Endodermal cell (in vitro differentiated cells): ENCODE results near the gene MRPS17. TPM values are rescaled to one million over a fixed set of nuclear protein-coding genes. Genes with fewer than 3 reads are reported as not detected.
A peak's percentile ranks its signal among the peaks of the same experiment; 100 is the strongest.

Source experiments
- DNase-seq: peaks from one replicate; pipeline ENCODE4 v3.0.0-alpha.2; 2017
- H3K27ac ChIP-seq: 2 replicates; pipeline ENCODE4 v1.5.1; 2013; ENCODE audit warnings: mild to moderate bottlenecking, low read depth, low read length, moderate library complexity
- H3K27me3 ChIP-seq: 2 replicates; pipeline ENCODE4 v1.6.1; 2013; ENCODE audit warnings: mild to moderate bottlenecking, low read length, moderate library complexity; ENCODE audit not compliant: insufficient read depth, control insufficient read depth, poor library complexity, severe bottlenecking
- H3K36me3 ChIP-seq: 2 replicates; pipeline ENCODE4 v1.7.0; 2013; ENCODE audit warnings: mild to moderate bottlenecking, low read length, moderate library complexity; ENCODE audit not compliant: control insufficient read depth, insufficient read depth
- H3K4me1 ChIP-seq: one replicate; pipeline ENCODE4 v1.7.0; 2013; ENCODE audit warnings: low read length; ENCODE audit not compliant: control insufficient read depth, insufficient read depth
- H3K4me3 ChIP-seq: 2 replicates; pipeline ENCODE4 v1.5.1; 2013; ENCODE audit warnings: mild to moderate bottlenecking, low read length, moderate library complexity
- H3K9ac ChIP-seq: 2 replicates; pipeline ENCODE4 v1.6.1; 2013; ENCODE audit warnings: mild to moderate bottlenecking, low read length, moderate library complexity; ENCODE audit not compliant: poor library complexity, severe bottlenecking; ENCODE audit errors: extremely low read depth
- H3K9me3 ChIP-seq: 2 replicates; pipeline ENCODE4 v1.6.1; 2013; ENCODE audit warnings: mild to moderate bottlenecking, low read length, moderate library complexity; ENCODE audit not compliant: control insufficient read depth
- H3K27ac Mint-ChIP-seq: 2 replicates; pipeline ENCODE4 v1.8.0; 2020; ENCODE audit warnings: mixed read lengths
- H3K27me3 Mint-ChIP-seq: 2 replicates; pipeline ENCODE4 v1.8.0; 2021; ENCODE audit warnings: mild to moderate bottlenecking, mixed read lengths; ENCODE audit not compliant: insufficient read depth
- H3K36me3 Mint-ChIP-seq: 2 replicates; pipeline ENCODE4 v1.8.0; 2020; ENCODE audit warnings: low read depth, mixed read lengths
- H3K4me1 Mint-ChIP-seq: 2 replicates; pipeline ENCODE4 v1.8.0; 2020; ENCODE audit warnings: mixed read lengths
- H3K4me3 Mint-ChIP-seq: 2 replicates; pipeline ENCODE4 v1.8.0; 2020; ENCODE audit warnings: mild to moderate bottlenecking, moderate library complexity, mixed read lengths
- H3K9me3 Mint-ChIP-seq: 2 replicates; pipeline ENCODE4 v1.8.0; 2020; ENCODE audit warnings: mild to moderate bottlenecking, mixed read lengths
- WGBS, 2 experiments: methylation state at CpG; one replicate each; pipeline versions ENCODE4 v1.1.5 to v1.1.7; 2013; ENCODE audit warnings: missing lambda C conversion rate in 2 of 2, mixed read lengths in 1 of 2; ENCODE audit not compliant: insufficient coverage in 1 of 2, insufficient read length in 1 of 2; 5-methylcytosine and 5-hydroxymethylcytosine counted together
- long read RNA-seq, 4 experiments: library from polyadenylated mRNA in 2 of 4; library from RNA in 1 of 4; library from capped mRNA in 1 of 4; stranded (forward) in 3 of 4; unstranded in 1 of 4; transcript quantifications; one replicate each; pipeline ENCODE4 v2.0.0, GENCODE V29; 2020 to 2021; ENCODE audit warnings: inconsistent platforms in 1 of 4
- polyA plus RNA-seq, 2 experiments: library from polyadenylated mRNA; stranded (reverse); fragments of 50-300 nt; gene quantifications; one replicate each; pipeline ENCODE4 v1.2.3, GENCODE V29; 2013
- total RNA-seq, 2 donors: library from RNA; stranded (reverse); fragmentation: NEBNext Ultra II Directional in 1 of 2; extraction: Animal tissue kit (Norgen Biotek cat#: 25700) in 1 of 2; gene quantifications; 2 replicates in 1 of 2; 3 replicates in 1 of 2; pipeline ENCODE4 v1.2.1, GENCODE V29; 2021
- TF ChIP-seq, protein P1 (sequence below): fragments of 200-600 bp; sonication (generic); conservative IDR thresholded peaks from 2 replicates; pipeline ENCODE4 v1.5.0; 2021; ENCODE audit warnings: antibody characterized with exemption, mild to moderate bottlenecking

MRPS17 gene
- 10 to 100 TPM; 18.0 to 19.8 TPM for total RNA-seq
- polyA plus RNA-seq (2013, experiment 1 of 2) = 16.1 TPM
- polyA plus RNA-seq (2013, experiment 2 of 2) = 13.6 TPM
- long read RNA-seq, experiment 1, transcript MRPS17-201 (3 exons, 1,845 nt) = major isoform, 9 of 21 reads
- long read RNA-seq, experiment 1, partial matches to known transcripts = 11 of 21 reads
- long read RNA-seq, experiment 1, other reads (novel, unspliced or antisense) = 1 of 21 reads
- long read RNA-seq, experiment 2, transcript MRPS17-201 (3 exons, 1,845 nt) = major isoform, 23 of 28 reads
- long read RNA-seq, experiment 2, partial matches to known transcripts = 2 of 28 reads
- long read RNA-seq, experiment 2, other reads (novel, unspliced or antisense) = 3 of 28 reads
- long read RNA-seq, experiment 3, transcript MRPS17-201 (3 exons, 1,845 nt) = major isoform, 19 of 26 reads
- long read RNA-seq, experiment 3, partial matches to known transcripts = 3 of 26 reads
- long read RNA-seq, experiment 3, other reads (novel, unspliced or antisense) = 4 of 26 reads
- long read RNA-seq, experiment 4, transcript MRPS17-201 (3 exons, 1,845 nt) = major isoform, 5 of 8 reads
- long read RNA-seq, experiment 4, partial matches to known transcripts = 1 of 8 reads
- long read RNA-seq, experiment 4, other reads (novel, unspliced or antisense) = 2 of 8 reads

DNA sequence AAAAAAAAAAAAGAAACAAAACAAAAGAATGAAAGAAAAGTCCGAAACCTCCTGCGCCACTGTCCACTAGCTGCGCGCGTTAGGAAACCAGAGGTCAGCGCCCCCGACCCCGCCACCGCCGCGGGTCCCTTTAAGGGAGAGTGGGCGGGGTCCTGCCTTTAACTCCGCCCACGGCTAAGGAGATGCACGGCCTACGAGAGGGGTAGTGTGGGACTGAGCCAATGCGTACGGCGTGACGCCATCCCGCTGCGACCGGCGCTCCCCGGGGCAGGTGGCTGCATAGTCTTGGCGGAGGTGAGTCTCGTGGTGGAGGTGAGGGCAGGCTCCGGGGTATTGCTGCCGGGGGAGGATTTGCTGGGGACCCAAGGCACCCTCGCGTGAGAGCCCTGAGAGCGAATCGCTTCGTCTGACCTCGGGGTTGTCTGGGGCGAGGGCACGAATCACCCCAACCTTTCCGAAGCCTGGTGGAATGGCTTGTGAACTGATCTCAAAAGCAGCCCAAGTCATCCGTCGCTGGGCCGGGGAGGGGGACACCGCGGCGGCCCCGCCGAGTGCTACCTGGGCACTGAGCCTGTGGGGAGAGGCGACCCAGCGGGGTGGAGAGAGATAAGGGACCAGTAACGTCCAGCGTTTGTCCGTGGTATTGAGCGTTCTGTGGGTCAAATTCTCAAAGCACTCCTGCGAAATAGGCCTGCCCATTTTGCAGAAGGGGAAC is at the start of gene MRPS17:
Gene MRPS17 (plus strand): TSS at position 241 of the 715 bp plus-strand sequence. CDS start 1,319 bp downstream, outside the sequence.
- Histone ChIP-seq H3K27me3 (no peaks in the 10 kb centered on the region), H3K36me3 (peaks cover 24% of the 10 kb centered on the region), H3K9me3 (no peaks in the 10 kb centered on the region), H3K4me1 (no peaks in the 10 kb centered on the region), H3K27ac (peak within 1 kb of the TSS; percentile 34), H3K4me3 (peak within 1 kb of the TSS; percentile 88), H3K9ac (peak within 1 kb of the TSS; percentile 86)
- Mint-ChIP-seq H3K27ac (peak within 1 kb of the TSS; percentile 99), H3K4me3 (peak within 1 kb of the TSS; percentile 97), H3K36me3 (peaks cover 33% of the 10 kb centered on the region), H3K4me1 (no peaks in the 10 kb centered on the region), H3K27me3 (no peaks in the 10 kb centered on the region), H3K9me3 (peaks cover 2% of the 10 kb centered on the region)
- WGBS, 2 experiments = 0 to 1% methylated on average over 12 to 53 of the region's 53 CpGs
- TF ChIP-seq, protein P1, sequence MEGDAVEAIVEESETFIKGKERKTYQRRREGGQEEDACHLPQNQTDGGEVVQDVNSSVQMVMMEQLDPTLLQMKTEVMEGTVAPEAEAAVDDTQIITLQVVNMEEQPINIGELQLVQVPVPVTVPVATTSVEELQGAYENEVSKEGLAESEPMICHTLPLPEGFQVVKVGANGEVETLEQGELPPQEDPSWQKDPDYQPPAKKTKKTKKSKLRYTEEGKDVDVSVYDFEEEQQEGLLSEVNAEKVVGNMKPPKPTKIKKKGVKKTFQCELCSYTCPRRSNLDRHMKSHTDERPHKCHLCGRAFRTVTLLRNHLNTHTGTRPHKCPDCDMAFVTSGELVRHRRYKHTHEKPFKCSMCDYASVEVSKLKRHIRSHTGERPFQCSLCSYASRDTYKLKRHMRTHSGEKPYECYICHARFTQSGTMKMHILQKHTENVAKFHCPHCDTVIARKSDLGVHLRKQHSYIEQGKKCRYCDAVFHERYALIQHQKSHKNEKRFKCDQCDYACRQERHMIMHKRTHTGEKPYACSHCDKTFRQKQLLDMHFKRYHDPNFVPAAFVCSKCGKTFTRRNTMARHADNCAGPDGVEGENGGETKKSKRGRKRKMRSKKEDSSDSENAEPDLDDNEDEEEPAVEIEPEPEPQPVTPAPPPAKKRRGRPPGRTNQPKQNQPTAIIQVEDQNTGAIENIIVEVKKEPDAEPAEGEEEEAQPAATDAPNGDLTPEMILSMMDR = no peak
- DNase-seq = peak; percentile 97

GRCh38 chr7:55903985-55904759 is 47.5 kb upstream of the MRPS17 start:
- Histone ChIP-seq H3K27me3 (no peaks in the 10 kb centered on the region), H3K4me3 (no peak overlapping the region), H3K9me3 (peaks cover 35% of the 10 kb centered on the region), H3K9ac (no peak overlapping the region), H3K27ac (no peak overlapping the region), H3K4me1 (no peaks in the 10 kb centered on the region), H3K36me3 (peaks cover 18% of the 10 kb centered on the region)
- Mint-ChIP-seq H3K9me3 (peaks cover 23% of the 10 kb centered on the region), H3K36me3 (peaks cover 49% of the 10 kb centered on the region), H3K27me3 (no peaks in the 10 kb centered on the region), H3K4me3 (no peak overlapping the region), H3K27ac (no peak overlapping the region), H3K4me1 (no peaks in the 10 kb centered on the region)
- TF ChIP-seq, protein P1 = no peak
- no peak for DNase-seq
- 90 to 91% methylated on average over 5 to 8 of the region's 8 CpGs for WGBS, 2 experiments

- Mint-ChIP-seq H3K27me3 (no peaks in the 10 kb centered on the region), H3K4me1 (peaks cover 2% of the 10 kb centered on the region), H3K36me3 (peaks cover 47% of the 10 kb centered on the region), H3K27ac (peak overlapping the region; percentile 42), H3K9me3 (no peaks in the 10 kb centered on the region), H3K4me3 (no peak overlapping the region)
- H3K4me1 ChIP-seq = no peaks in the 10 kb centered on the region
- TF ChIP-seq, protein P1 = no peak
- 91 to 100% methylated on average over 2 to 3 of the region's 3 CpGs for WGBS, 2 experiments
- H3K36me3 ChIP-seq = peaks cover 15% of the 10 kb centered on the region
- H3K27me3 ChIP-seq = no peaks in the 10 kb centered on the region
- H3K4me3 ChIP-seq = no peak overlapping the region
- no peak for DNase-seq
- H3K9me3 ChIP-seq = no peaks in the 10 kb centered on the region
- no peak overlapping the region for H3K9ac ChIP-seq
- H3K27ac ChIP-seq = no peak overlapping the region
These were observed 38.9 kb upstream of the MRPS17 start for GRCh38 chr7:55912748-55913158.
